Measurements from ENCODE around the gene EPN2. TPM values are rescaled to one million over a fixed set of nuclear protein-coding genes. Genes with fewer than 3 reads are reported as not detected.
"Not testable (repeated sequence)": the region's sequence is repeated elsewhere in the genome, so short reads cannot be mapped to it uniquely, and the experiment has no call there.

EPN2 gene
- total RNA-seq = 85.5 TPM
- long read RNA-seq, full-length matches to known transcripts = 30 of 71 reads
- long read RNA-seq, partial matches to known transcripts = 6 of 71 reads
- long read RNA-seq, other reads (novel, unspliced or antisense) = 35 of 71 reads

- DNase-seq (ENCODE audit: missing footprints) = peak; percentile 90
- intact Hi-C loops (cut with DNase I) = not testable (repeated sequence)
- ATAC-seq = peak; percentile 94
These were observed at the start of gene EPN2 for GRCh38 chr17:19237139-19237388. EPN2 (plus strand) TSS chr17:19237366; CDS start chr17:19283120, 45,754 bp downstream.

DNA sequence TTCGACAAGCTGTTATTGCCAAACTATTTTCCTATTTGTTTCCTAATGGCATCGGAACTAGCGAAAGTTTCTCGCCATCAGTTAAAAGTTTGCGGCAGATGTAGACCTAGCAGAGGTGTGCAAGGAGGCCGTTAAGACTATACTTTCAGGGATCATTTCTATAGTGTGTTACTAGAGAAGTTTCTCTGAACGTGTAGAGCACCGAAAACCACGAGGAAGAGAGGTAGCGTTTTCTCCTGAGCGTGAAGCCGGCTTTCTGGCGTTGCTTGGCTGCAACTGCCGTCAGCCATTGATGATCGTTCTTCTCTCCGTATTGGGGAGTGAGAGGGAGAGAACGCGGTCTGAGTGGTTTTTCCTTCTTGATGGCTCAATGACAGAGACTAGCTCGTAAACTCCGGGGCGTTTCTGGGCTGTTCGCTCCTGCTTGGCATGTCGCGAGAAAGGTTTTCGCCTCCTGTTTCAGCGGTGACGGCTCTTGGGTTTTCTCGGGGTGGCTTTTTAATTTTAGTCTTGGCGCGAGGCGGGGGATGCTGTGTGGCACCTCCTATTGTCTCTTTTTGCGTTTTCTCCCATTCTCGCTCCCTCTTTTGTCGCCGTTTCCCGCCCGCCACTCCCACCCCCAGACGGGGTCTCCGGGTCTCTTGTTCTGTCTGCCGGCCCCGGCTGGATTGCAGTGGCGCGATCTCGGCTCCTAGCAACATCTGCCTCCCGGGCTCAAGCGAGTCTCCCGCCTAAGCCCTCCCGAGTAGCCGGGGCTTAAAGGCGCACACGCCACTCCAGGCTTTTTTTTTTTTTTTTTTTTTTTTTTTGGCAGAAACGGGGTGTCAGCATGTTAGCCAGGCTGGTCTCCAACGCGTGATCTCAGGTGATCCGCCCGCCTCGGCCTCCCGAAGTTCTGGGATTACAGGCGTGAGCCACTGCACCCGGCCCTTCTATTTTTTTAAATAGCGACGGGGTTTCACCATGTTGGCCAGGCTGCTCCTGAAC lies 49.0 kb upstream of the EPN2 start:
- ATAC-seq = peak; percentile 59
- DNase-seq (ENCODE audit: missing footprints); intact Hi-C loops (cut with DNase I): not testable (repeated sequence)

GRCh38 chr17:19188870-19189708 lies 48.1 kb upstream of the EPN2 start:
- peak; percentile 91 for ATAC-seq
- DNase-seq (ENCODE audit: missing footprints); intact Hi-C loops (cut with DNase I): not testable (repeated sequence)

DNA sequence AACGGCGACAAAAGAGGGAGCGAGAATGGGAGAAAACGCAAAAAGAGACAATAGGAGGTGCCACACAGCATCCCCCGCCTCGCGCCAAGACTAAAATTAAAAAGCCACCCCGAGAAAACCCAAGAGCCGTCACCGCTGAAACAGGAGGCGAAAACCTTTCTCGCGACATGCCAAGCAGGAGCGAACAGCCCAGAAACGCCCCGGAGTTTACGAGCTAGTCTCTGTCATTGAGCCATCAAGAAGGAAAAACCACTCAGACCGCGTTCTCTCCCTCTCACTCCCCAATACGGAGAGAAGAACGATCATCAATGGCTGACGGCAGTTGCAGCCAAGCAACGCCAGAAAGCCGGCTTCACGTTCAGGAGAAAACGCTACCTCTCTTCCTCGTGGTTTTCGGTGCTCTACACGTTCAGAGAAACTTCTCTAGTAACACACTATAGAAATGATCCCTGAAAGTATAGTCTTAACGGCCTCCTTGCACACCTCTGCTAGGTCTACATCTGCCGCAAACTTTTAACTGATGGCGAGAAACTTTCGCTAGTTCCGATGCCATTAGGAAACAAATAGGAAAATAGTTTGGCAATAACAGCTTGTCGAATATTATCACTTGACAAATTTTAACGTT lies 47.3 kb upstream of the EPN2 start:
- DNase-seq (ENCODE audit: missing footprints); ATAC-seq; intact Hi-C loops (cut with DNase I): not testable (repeated sequence)

DNA sequence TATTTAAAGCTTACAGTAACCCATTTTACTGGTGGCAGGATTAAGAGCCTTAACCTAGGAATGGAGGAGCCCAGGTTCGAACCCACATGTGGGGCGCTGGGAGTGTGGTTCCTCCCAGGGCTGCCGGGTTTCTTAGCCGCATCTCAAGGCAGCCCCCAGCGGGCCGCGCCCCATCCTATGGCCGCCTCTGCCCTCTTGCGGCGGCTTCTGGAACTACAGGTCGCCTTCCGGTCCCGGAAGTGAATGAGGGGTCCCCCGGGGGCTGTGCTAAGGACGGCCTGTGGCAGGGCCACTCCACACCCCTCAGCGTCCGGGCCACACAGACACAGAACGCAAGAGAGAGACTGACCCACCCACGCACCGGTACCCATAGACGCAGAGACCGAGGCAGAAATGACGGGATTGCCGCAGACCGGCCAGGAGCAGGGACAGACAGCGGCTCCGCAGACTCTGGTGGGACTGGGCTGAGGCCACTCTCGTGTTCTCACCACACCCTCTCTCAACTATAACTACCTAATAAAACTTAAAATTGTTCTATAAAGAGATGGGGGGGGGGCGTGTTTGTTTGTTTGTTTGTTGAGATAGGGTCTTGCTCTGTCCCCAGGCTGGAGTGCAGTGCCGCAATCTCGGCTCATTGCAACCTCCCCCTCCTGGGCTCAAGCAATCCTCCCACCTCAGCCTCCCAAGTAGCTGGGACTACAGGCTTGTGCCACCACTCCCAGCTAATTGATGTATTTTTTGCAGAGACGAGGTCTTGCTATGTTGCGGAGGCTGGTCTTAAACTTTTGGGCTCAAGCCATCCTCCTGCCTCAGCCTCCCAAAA lies 40.6 kb upstream of the EPN2 start:
- DNase-seq (ENCODE audit: missing footprints) (peak; percentile 79), ATAC-seq (peak; percentile 98)
- intact Hi-C loops (cut with DNase I) = not testable (repeated sequence)

DNA sequence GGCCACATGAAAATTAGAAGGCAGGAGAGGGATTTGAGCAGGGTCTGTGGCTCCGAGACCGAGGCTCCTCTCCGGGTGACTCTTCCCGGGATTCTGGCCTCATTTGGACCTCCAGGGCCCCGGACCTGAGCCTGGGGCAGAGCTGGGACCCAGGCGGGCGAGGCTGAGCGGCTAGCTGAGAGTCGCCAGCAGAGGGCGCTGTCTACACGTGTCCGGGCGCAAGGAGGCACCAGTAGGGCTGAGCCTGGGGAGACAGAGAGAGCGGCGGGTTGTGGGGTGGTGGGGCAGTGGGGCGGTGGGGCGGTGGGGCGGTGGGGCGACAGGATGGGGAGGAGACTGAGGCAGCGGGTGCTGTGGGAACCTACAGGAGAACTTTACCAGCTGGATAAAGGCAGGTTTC lies 34.7 kb upstream of the EPN2 start:
- intact Hi-C loops (cut with DNase I); DNase-seq (ENCODE audit: missing footprints): not testable (repeated sequence)
- ATAC-seq = peak; percentile 95

GRCh38 chr17:19203429-19203828 lies 33.7 kb upstream of the EPN2 start:
- DNase-seq (ENCODE audit: missing footprints); intact Hi-C loops (cut with DNase I): not testable (repeated sequence)
- peak; percentile 18 for ATAC-seq

- peak; percentile 93 for ATAC-seq
- intact Hi-C loops (cut with DNase I); DNase-seq (ENCODE audit: missing footprints): not testable (repeated sequence)
These were observed 21.9 kb upstream of the EPN2 start for GRCh38 chr17:19215074-19215860.

- intact Hi-C loops (cut with DNase I); DNase-seq (ENCODE audit: missing footprints); ATAC-seq: not testable (repeated sequence)
These were observed 20.8 kb upstream of the EPN2 start for GRCh38 chr17:19216148-19216926.

DNA sequence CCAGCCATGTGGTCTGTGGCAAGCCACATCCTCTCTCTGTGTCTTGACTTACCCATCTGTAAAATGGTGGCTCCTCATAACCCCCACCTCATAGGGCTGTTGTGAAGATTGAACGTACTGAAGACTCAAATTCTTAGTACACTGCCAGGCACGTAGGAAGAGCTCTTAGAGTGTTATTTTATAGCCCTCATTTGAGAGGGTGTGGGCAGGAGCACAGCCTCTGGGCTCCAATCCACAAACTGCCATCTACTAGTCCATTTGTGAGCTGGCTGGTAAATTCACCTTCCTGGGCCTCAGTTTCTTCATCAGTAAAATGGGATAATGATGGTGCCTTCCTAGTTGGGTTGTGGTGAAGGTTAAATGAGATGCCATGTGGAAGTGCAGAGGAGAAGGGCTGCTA lies 18.3 kb upstream of the EPN2 start:
- ATAC-seq; DNase-seq (ENCODE audit: missing footprints); intact Hi-C loops (cut with DNase I): not testable (repeated sequence)

- intact Hi-C loops (cut with DNase I); DNase-seq (ENCODE audit: missing footprints): not testable (repeated sequence)
- peak; percentile 63 for ATAC-seq
These were observed 17.8 kb upstream of the EPN2 start for GRCh38 chr17:19219384-19219783.

GRCh38 chr17:19220195-19220594 lies 17.0 kb upstream of the EPN2 start:
- ATAC-seq; DNase-seq (ENCODE audit: missing footprints); intact Hi-C loops (cut with DNase I): not testable (repeated sequence)

- DNase-seq (ENCODE audit: missing footprints); intact Hi-C loops (cut with DNase I): not testable (repeated sequence)
- ATAC-seq = peak; percentile 23
These were observed 10.3 kb upstream of the EPN2 start for GRCh38 chr17:19226610-19227588.

- ATAC-seq; DNase-seq (ENCODE audit: missing footprints); intact Hi-C loops (cut with DNase I): not testable (repeated sequence)
These were observed 2.5 kb upstream of the EPN2 start for GRCh38 chr17:19234676-19235075.

All from Right ventricle myocardium inferior (tissue), 1 donor.